GM19043 (cell line): ENCODE data around the gene C1orf122.

Source experiments
- ATAC-seq: cut with Tn5 transposase; IDR thresholded peaks from one replicate; pipeline ENCODE4 v1.9.1; 2021; ENCODE audit warnings: low read depth; ENCODE audit not compliant: unreplicated experiment

The C1orf122 gene

DNA sequence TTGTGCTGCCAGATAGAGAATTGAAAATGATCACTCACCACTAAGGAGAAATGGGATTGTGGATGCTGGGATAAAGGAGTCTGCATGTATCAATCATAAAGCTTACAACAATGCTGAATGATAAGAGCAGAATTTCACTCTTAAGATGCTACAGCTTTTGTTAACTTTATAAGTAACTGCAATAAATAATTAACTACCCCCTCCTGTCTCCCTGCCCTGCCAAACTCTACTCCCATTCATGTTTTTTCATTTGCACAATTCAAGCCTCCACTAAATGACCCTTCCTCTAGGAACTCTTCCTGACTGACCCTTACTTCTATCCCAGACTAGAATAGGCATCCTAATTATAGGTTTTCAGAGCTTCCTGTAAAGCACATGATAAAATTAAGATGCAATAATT is 36.9 kb downstream of the C1orf122 start:
- no peak for ATAC-seq

DNA sequence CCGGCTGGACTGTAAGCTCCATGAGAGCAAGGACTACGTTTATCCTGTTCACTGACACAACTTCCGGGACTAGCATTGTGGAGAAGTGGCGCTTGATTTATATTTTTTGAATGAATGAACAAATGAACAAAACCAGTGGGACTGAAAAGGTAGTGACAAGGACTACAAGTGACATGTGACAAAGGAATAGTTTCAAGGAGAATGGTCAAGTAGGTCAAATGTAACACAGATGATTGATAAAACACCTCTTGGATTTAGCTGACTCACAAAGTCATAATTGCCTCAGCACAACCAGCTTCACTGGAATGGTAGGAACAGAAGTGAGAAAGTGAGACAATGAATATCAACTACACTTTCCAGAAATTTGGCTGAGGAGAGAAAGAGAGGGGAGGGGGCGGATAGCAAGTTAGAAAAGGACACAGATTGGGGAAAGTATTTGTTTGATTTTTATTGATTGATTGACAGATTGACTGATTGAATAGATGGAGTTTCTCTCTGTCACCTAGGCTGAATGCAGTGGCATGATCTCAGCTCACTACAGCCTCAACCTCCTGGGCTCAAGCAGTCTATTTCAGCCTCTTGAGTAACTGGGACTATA is 37.6 kb downstream of the C1orf122 start:
- ATAC-seq: no peak

DNA sequence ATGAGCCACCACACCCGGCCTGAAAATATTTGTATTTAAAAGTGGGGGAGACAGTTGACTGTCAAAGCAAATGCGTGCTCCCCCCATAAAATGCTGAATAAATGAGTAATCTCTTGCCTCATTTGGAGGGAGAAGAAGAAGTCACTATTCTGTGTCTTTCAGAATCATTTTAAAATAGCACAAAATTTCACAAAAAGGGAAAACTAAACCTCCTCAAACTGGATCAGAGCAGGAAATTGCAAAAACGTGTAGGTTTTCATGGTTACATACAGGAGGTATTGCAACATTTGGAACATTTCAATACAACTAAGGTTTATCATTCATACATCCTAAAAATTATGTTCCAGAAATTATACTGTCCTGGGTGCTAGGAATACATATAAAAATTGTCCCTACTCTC is 38.2 kb downstream of the C1orf122 start:
- ATAC-seq: no peak

DNA sequence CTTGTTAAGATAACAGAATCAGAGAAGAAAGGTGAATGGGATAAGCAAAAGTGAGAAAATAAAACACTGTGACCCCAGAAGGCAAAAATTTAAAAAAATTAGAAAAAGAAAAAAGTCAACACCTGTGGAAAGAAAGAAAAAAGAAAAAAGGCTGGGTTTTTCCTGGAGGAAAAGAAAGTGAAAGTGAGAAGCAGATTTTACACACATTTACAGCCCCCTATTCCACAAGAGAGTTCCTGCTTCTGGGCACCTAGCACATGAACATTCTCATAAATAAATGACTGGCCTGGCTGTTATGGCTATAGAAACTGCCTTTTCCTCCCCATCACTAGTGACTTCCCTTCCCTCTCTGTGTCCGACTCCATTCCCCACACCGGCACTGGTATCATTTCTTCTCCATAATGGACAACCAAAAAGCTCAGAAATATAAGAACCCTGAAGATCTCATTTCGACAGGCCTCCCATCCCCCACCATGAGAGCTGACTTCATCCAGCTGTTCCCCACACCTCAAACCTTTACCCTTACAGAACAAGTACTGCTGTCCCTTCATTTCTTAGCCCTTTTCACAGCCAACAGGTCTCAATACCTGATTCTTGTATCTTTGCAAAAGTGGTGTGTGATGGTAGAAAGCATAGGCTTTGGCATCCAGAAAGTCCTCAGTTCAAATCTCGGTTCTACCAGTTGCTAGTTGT is 39.2 kb downstream of the C1orf122 start:
- ATAC-seq: no peak

DNA sequence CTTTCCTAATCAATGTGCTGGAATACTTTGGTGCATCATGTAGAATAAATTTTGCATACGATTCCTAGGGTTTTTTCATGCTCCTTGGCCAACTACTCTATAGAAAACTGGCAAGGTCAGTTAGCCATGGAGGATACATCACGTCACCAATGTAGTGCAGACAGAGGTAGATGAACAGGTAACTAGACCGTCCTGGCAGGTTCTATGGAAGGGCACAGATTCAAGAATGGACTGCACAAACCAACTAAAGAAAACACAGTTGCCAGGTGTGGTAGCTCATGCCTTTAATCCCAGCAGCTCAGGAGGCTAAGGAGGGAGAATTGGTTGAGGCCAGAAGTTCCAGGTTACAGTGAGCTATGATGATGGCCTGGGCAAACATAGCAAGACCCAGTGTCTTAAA is 41.9 kb downstream of the C1orf122 start:
- ATAC-seq: no peak

DNA sequence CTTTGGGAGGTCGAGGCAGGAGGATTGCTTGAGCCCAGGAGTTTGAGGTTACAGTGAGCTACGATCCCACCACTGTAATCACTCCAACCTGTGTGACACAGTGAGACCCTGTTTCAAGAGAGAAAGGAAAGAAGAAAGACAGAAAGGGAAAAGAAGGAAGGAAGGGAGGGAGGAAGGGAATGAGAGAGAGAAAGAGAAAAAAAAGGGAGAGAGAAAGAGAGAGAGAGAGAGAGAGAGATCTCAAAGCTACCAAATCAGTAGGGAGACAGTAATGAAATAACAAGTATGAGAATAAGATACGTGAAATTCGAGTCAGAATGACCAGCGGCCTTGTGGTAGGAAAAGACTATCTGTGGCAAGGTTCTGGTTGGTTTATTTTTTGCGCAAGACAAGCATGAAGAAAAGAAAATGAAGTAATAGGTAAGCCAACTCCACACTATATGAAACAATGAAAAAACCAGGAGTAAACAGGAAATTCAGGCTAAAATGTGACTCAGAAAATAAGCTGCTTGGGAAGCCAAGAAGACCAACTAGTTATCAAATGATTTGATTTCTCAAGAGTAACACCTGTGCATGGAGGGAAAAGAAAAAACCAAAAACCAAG is 42.9 kb downstream of the C1orf122 start:
- no peak for ATAC-seq

DNA sequence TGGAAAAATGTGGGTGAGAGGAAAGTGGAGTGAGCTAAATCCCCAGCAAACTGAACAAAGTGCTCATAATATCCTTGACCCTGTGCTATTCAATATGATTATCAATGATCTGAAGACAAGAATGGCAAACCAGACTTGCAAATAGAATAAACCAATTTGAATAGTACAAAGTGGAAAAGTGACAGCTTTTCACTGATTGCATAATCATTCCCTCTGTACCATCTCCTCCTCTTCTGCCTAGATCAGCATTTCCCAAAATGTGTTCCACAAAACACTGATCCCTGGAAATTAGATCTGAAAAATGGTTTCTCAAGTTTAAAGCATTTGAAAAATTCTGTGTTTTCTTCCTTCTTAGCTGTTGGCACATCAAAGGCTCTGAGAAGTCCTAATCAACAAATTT is 43.7 kb downstream of the C1orf122 start:
- no peak for ATAC-seq

DNA sequence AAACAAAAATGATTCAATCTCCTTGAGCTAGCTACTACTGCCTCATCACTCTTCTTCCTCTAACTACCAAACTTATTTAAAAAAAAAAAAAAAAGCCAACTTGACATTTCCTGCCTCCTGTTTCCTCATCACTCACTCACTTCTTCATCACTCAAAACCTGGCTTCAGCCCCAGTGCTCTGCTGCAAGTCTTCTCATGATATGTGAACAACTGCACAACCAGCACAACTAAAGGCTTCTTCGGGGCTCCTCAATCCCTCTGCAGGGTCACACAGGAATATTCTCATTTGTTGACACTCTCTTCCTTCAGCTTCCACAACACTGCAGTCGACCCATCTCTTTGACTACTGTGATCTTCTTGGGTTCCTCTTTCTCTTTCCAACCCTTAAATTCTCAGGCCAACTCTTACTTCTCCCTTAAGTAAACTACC is 44.2 kb downstream of the C1orf122 start:
- no peak for ATAC-seq

DNA sequence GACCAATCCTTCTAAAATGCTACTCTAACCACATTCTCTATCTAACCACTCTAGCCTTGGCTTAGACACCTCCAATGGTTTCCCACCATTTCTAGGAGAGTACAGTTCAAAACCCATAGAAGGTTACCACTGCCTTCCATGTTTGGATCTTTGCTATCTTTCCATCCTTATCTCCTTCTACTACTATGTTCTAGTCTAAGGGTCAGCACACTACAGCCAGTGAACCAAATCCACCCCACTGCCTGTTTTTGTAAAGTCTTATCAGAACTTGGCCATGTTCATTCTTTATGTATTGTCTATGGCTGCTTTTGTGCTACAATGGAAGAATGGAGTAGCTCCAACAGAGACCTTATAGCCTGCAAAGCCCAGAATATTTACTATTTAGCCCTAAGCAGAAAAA is 45.6 kb downstream of the C1orf122 start:
- no peak for ATAC-seq

DNA sequence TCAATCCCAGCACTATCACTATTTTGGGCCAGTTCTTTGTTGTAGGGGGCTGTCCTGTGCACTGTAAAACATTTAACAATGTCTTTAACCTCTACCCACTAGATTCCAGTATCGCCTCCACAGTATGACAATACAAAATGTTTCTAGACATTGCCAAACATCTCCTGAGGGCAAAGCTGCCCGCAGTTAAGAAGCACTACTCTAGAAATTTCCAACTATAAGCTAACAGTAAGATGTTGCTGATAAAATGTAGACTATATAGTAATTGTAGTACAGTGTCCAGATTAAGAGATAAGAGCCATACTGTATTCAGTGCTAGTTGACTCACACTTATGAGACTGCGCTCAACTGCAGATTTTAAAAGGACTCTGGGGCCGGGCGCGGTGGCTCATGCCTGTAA is 46.8 kb downstream of the C1orf122 start:
- no peak for ATAC-seq
